Neural cell (in vitro differentiated cells): ENCODE data around the gene PRKCA. TPM values are rescaled to one million over a fixed set of nuclear protein-coding genes. Genes with fewer than 3 reads are reported as not detected.

ENCODE experiments used
- H2AFZ ChIP-seq: fragments of 200-600, 300-800 bp; sonication (generic), shearing (Covaris generic); 2 replicates; pipeline ENCODE4 v1.6.0; 2014; ENCODE audit warnings: low read depth, mild to moderate bottlenecking, antibody characterized with exemption, low read length, moderate library complexity
- H3F3A ChIP-seq: fragments of 200-600 bp; shearing (Covaris generic); 2 replicates; pipeline ENCODE4 v1.6.1; 2016; ENCODE audit warnings: mild to moderate bottlenecking, moderate library complexity, mixed read lengths, antibody characterized with exemption, low read length; ENCODE audit not compliant: insufficient read depth, poor library complexity, severe bottlenecking
- H3K27ac ChIP-seq: fragments of 200-600, 300-800 bp; sonication (generic), shearing (Covaris generic); 2 replicates; pipeline ENCODE4 v1.5.1; 2014; ENCODE audit warnings: mild to moderate bottlenecking, low read length, moderate library complexity
- H3K27me3 ChIP-seq: fragments of 300-800, 200-600 bp; sonication (generic), shearing (Covaris generic); 2 replicates; pipeline ENCODE4 v1.6.0; 2014; ENCODE audit warnings: mild to moderate bottlenecking, low read depth, low read length, moderate library complexity; ENCODE audit not compliant: insufficient read depth
- H3K36me3 ChIP-seq: fragments of 300-800, 200-600 bp; sonication (generic), shearing (Covaris generic); 2 replicates; pipeline ENCODE4 v1.5.1; 2014; ENCODE audit warnings: mild to moderate bottlenecking, antibody characterized with exemption, low read length, moderate library complexity; ENCODE audit not compliant: insufficient read depth
- H3K4me2 ChIP-seq: fragments of 300-800, 200-600 bp; sonication (generic), shearing (Covaris generic); 2 replicates; pipeline ENCODE4 v1.6.0; 2014; ENCODE audit warnings: mild to moderate bottlenecking, low read length
- H3K4me3 ChIP-seq: fragments of 300-800, 200-600 bp; sonication (generic), shearing (Covaris generic); 2 replicates; pipeline ENCODE4 v1.5.1; 2014; ENCODE audit warnings: mild to moderate bottlenecking, low read length, moderate library complexity
- H3K79me2 ChIP-seq: fragments of 200-600 bp; shearing (Covaris generic); replicated peaks from 2 replicates; pipeline ENCODE4 v1.6.0; 2014; ENCODE audit warnings: mild to moderate bottlenecking, low read length, moderate library complexity; ENCODE audit not compliant: insufficient read depth
- H3K9ac ChIP-seq: fragments of 300-800, 200-600 bp; sonication (generic), shearing (Covaris generic); 2 replicates; pipeline ENCODE4 v1.6.1; 2016; ENCODE audit warnings: mild to moderate bottlenecking, low read length, mixed read lengths
- H3K9me2 ChIP-seq: fragments of 200-600 bp; shearing (Covaris generic); 2 replicates; pipeline ENCODE4 v1.6.1; 2016; ENCODE audit warnings: mild to moderate bottlenecking, low read length, mixed read lengths; ENCODE audit not compliant: insufficient read depth
- H3K9me3 ChIP-seq: fragments of 200-600, 300-800 bp; sonication (generic), shearing (Covaris generic); 2 replicates; pipeline ENCODE4 v1.6.1; 2016; ENCODE audit warnings: mild to moderate bottlenecking, mixed run types, low read length, moderate library complexity, mixed read lengths
- H4K20me1 ChIP-seq: fragments of 200-600 bp; shearing (Covaris generic); 2 replicates; pipeline ENCODE4 v1.6.1; 2016; ENCODE audit warnings: mild to moderate bottlenecking, mixed run types; ENCODE audit not compliant: insufficient read depth
- EP300 ChIP-seq: fragments of 450-650 bp; conservative IDR thresholded peaks from 2 replicates; pipeline ENCODE4 v1.6.1; 2014; ENCODE audit warnings: antibody characterized with exemption, mild to moderate bottlenecking, moderate library complexity; ENCODE audit not compliant: poor library complexity, severe bottlenecking
- EZH2 ChIP-seq: fragments of 200-600, 300-800 bp; shearing (Covaris generic), sonication (generic); IDR thresholded peaks from 2 replicates; pipeline ENCODE4 v1.6.1; 2014; ENCODE audit warnings: antibody characterized with exemption, low read length, borderline replicate concordance, mild to moderate bottlenecking; ENCODE audit not compliant: insufficient read depth, poor library complexity, severe bottlenecking
- MXI1 ChIP-seq: fragments of 450-650 bp; conservative IDR thresholded peaks from 2 replicates; pipeline ENCODE4 v1.6.1; 2014; ENCODE audit warnings: antibody characterized with exemption, mild to moderate bottlenecking; ENCODE audit not compliant: poor library complexity, severe bottlenecking
- POLR2AphosphoS5 ChIP-seq: IDR thresholded peaks from 2 replicates; pipeline ENCODE4 v1.6.1; 2012
- RAD21 ChIP-seq: fragments of 450-650 bp; conservative IDR thresholded peaks from 2 replicates; pipeline ENCODE4 v1.6.1; 2014; ENCODE audit warnings: antibody characterized with exemption, mild to moderate bottlenecking, moderate library complexity
- SMC3 ChIP-seq: fragments of 450-650 bp; conservative IDR thresholded peaks from 2 replicates; pipeline ENCODE4 v1.6.1; 2014; ENCODE audit warnings: antibody characterized with exemption, mild to moderate bottlenecking, moderate library complexity; ENCODE audit not compliant: poor library complexity
- TAF1 ChIP-seq: IDR thresholded peaks from 2 replicates; pipeline ENCODE4 v1.6.1; 2012; ENCODE audit warnings: low read depth
- polyA plus RNA-seq: library from polyadenylated mRNA; depleted of rRNA; stranded (reverse); fragments of >200 nt; gene quantifications from 2 replicates; pipeline ENCODE4 v1.2.3, GENCODE V29; 2014
- TF ChIP-seq, protein P1 (sequence below): fragments of 450-650 bp; IDR thresholded peaks from 2 replicates; pipeline ENCODE4 v1.5.1; 2014; ENCODE audit warnings: antibody characterized with exemption, mild to moderate bottlenecking, moderate library complexity; ENCODE audit not compliant: poor library complexity, severe bottlenecking
- TF ChIP-seq, protein P2 (sequence below): IDR thresholded peaks from 2 replicates; pipeline ENCODE4 v1.6.1; 2012; ENCODE audit warnings: borderline replicate concordance

The PRKCA gene
- polyA plus RNA-seq, 1 donor from 2014 or later, result 5.9 TPM

DNA sequence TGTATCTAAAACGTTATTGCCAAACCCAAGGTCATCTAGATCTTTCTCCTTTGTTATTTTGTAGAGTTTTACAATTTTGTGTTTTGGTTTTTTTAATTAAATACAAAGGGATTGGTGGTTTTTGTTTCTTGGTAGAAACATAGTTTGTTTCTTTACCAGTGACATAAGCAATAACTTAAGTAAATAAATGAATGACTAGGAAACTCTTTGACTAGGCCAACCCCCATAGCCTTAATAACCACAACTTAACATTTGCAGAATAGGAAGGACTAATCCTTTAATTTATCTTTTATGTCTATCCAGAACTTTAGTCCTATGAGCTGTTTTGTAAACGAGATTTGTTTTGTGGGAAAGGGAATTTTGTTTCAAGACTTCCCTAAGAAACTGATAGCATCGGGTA, 162.5 kb downstream of the PRKCA start:
- no peaks in the 10 kb centered on the region for H3K27me3 ChIP-seq
- no peak overlapping the region for H3K27ac ChIP-seq
- H3F3A ChIP-seq, result no peaks in the 10 kb centered on the region
- no peaks in the 10 kb centered on the region for H3K9me3 ChIP-seq
- H3K4me2 ChIP-seq, result no peak overlapping the region
- no peak overlapping the region for H2AFZ ChIP-seq
- no peak for TF ChIP-seq EZH2
- TF ChIP-seq RAD21, result no peak
- TF ChIP-seq POLR2AphosphoS5, result no peak
- no peak for TF ChIP-seq MXI1
- TF ChIP-seq, protein P1, sequence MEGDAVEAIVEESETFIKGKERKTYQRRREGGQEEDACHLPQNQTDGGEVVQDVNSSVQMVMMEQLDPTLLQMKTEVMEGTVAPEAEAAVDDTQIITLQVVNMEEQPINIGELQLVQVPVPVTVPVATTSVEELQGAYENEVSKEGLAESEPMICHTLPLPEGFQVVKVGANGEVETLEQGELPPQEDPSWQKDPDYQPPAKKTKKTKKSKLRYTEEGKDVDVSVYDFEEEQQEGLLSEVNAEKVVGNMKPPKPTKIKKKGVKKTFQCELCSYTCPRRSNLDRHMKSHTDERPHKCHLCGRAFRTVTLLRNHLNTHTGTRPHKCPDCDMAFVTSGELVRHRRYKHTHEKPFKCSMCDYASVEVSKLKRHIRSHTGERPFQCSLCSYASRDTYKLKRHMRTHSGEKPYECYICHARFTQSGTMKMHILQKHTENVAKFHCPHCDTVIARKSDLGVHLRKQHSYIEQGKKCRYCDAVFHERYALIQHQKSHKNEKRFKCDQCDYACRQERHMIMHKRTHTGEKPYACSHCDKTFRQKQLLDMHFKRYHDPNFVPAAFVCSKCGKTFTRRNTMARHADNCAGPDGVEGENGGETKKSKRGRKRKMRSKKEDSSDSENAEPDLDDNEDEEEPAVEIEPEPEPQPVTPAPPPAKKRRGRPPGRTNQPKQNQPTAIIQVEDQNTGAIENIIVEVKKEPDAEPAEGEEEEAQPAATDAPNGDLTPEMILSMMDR, result no peak
- TF ChIP-seq EP300, result no peak
- TF ChIP-seq, protein P2, sequence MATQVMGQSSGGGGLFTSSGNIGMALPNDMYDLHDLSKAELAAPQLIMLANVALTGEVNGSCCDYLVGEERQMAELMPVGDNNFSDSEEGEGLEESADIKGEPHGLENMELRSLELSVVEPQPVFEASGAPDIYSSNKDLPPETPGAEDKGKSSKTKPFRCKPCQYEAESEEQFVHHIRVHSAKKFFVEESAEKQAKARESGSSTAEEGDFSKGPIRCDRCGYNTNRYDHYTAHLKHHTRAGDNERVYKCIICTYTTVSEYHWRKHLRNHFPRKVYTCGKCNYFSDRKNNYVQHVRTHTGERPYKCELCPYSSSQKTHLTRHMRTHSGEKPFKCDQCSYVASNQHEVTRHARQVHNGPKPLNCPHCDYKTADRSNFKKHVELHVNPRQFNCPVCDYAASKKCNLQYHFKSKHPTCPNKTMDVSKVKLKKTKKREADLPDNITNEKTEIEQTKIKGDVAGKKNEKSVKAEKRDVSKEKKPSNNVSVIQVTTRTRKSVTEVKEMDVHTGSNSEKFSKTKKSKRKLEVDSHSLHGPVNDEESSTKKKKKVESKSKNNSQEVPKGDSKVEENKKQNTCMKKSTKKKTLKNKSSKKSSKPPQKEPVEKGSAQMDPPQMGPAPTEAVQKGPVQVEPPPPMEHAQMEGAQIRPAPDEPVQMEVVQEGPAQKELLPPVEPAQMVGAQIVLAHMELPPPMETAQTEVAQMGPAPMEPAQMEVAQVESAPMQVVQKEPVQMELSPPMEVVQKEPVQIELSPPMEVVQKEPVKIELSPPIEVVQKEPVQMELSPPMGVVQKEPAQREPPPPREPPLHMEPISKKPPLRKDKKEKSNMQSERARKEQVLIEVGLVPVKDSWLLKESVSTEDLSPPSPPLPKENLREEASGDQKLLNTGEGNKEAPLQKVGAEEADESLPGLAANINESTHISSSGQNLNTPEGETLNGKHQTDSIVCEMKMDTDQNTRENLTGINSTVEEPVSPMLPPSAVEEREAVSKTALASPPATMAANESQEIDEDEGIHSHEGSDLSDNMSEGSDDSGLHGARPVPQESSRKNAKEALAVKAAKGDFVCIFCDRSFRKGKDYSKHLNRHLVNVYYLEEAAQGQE, result no peak
- TF ChIP-seq TAF1, result no peak
- no peak for TF ChIP-seq SMC3
- H4K20me1 ChIP-seq, result no peaks in the 10 kb centered on the region
- no peaks in the 10 kb centered on the region for H3K9me2 ChIP-seq
- no peaks in the 10 kb centered on the region for H3K79me2 ChIP-seq
- H3K4me3 ChIP-seq, result no peak overlapping the region
- H3K36me3 ChIP-seq, result no peaks in the 10 kb centered on the region
- H3K9ac ChIP-seq, result no peak overlapping the region

DNA sequence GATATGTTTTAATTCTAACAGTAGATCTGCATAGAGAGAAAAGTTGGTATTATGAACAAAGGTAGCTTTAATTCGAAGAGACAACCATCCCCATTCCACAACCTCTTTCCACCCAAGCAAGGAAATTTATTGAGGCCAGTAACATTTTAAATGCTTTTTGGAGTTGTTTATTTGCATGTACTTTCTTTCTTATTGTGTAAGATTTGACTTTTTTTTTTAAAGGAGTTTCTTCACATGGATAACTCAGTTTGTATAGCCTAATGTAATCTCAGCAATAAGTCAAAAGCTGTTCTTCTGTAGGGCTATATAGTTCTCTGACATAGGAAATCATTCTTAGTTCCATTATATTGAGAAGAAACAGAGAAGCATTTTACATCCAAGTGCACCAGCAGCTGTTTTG, 163.3 kb downstream of the PRKCA start:
- H3K27ac ChIP-seq, result no peak overlapping the region
- no peak overlapping the region for H3K4me2 ChIP-seq
- no peaks in the 10 kb centered on the region for H3K36me3 ChIP-seq
- TF ChIP-seq POLR2AphosphoS5, result no peak
- TF ChIP-seq EZH2, result no peak
- TF ChIP-seq, protein P2, result no peak
- TF ChIP-seq SMC3, result no peak
- TF ChIP-seq, protein P1, result no peak
- no peak for TF ChIP-seq TAF1
- no peak for TF ChIP-seq MXI1
- no peak for TF ChIP-seq EP300
- no peak for TF ChIP-seq RAD21
- H3K4me3 ChIP-seq, result no peak overlapping the region
- no peaks in the 10 kb centered on the region for H3F3A ChIP-seq
- no peak overlapping the region for H2AFZ ChIP-seq
- no peaks in the 10 kb centered on the region for H3K9me3 ChIP-seq
- H3K79me2 ChIP-seq, result no peaks in the 10 kb centered on the region
- no peak overlapping the region for H3K9ac ChIP-seq
- H4K20me1 ChIP-seq, result no peaks in the 10 kb centered on the region
- H3K27me3 ChIP-seq, result no peaks in the 10 kb centered on the region
- no peaks in the 10 kb centered on the region for H3K9me2 ChIP-seq
